Chondrocyte (in vitro differentiated cells): ENCODE results near the gene MTOR. TPM values are rescaled to one million over a fixed set of nuclear protein-coding genes. Genes with fewer than 3 reads are reported as not detected.
A peak's percentile ranks its signal among the peaks of the same experiment; 100 is the strongest.
"Not testable (repeated sequence)": the region's sequence is repeated elsewhere in the genome, so short reads cannot be mapped to it uniquely, and the experiment has no call there.

Source experiments
- DNase-seq: peaks from one replicate; pipeline ENCODE4 v3.0.0; 2021; ENCODE audit warnings: mixed read lengths, low spot score
- H3K27ac Mint-ChIP-seq: one replicate; pipeline ENCODE4 v1.8.0; 2021; ENCODE audit warnings: mild to moderate bottlenecking, moderate library complexity, mixed read lengths; ENCODE audit not compliant: unreplicated experiment
- H3K27me3 Mint-ChIP-seq: 2 replicates; pipeline ENCODE4 v1.8.0; 2021; ENCODE audit warnings: low read depth, mixed read lengths
- H3K36me3 Mint-ChIP-seq: 2 replicates; pipeline ENCODE4 v1.8.0; 2021; ENCODE audit warnings: low read depth, mixed read lengths
- H3K4me1 Mint-ChIP-seq: 2 replicates; pipeline ENCODE4 v1.8.0; 2021; ENCODE audit warnings: low read depth, mild to moderate bottlenecking, mixed read lengths
- H3K4me3 Mint-ChIP-seq: one replicate; pipeline ENCODE4 v1.8.0; 2021; ENCODE audit warnings: mild to moderate bottlenecking, moderate library complexity, mixed read lengths; ENCODE audit not compliant: unreplicated experiment
- H3K9me3 Mint-ChIP-seq: 2 replicates; pipeline ENCODE4 v1.8.0; 2021; ENCODE audit warnings: low read depth, mixed read lengths
- CTCF ChIP-seq: fragments of 200-600 bp; sonication (generic); IDR thresholded peaks from 2 replicates; pipeline ENCODE4 v1.5.0; 2021; ENCODE audit warnings: antibody characterized with exemption, mild to moderate bottlenecking, moderate library complexity
- total RNA-seq: library from RNA; stranded (reverse); gene quantifications from 3 replicates; pipeline ENCODE4 v1.2.1, GENCODE V29; 2021

MTOR gene
- total RNA-seq, 1 donor from 2014 or later = 36.9 TPM

GRCh38 chr1:11063937-11064537 lies 198.3 kb downstream of the MTOR start:
- peak; percentile 33 for TF ChIP-seq CTCF
- Mint-ChIP-seq H3K4me1 (peaks cover 16% of the 10 kb centered on the region), H3K36me3 (peaks cover 29% of the 10 kb centered on the region)
- not testable (repeated sequence) for H3K4me3 Mint-ChIP-seq, H3K9me3 Mint-ChIP-seq, H3K27ac Mint-ChIP-seq, H3K27me3 Mint-ChIP-seq, DNase-seq

GRCh38 chr1:11062965-11063401 lies 199.4 kb downstream of the MTOR start:
- TF ChIP-seq CTCF = no peak
- no peaks in the 10 kb centered on the region for H3K27me3 Mint-ChIP-seq
- DNase-seq = no peak
- H3K9me3 Mint-ChIP-seq = no peaks in the 10 kb centered on the region
- H3K4me1 Mint-ChIP-seq = peaks cover 25% of the 10 kb centered on the region
- H3K36me3 Mint-ChIP-seq = peaks cover 24% of the 10 kb centered on the region
- no peak overlapping the region for H3K4me3 Mint-ChIP-seq
- H3K27ac Mint-ChIP-seq = peak overlapping the region; percentile 67

- Mint-ChIP-seq H3K27ac (peak overlapping the region; percentile 13), H3K9me3 (no peaks in the 10 kb centered on the region), H3K27me3 (no peaks in the 10 kb centered on the region), H3K4me1 (peaks cover 25% of the 10 kb centered on the region), H3K4me3 (no peak overlapping the region), H3K36me3 (peaks cover 26% of the 10 kb centered on the region)
- no peak for TF ChIP-seq CTCF
- DNase-seq = no peak
Measured at GRCh38 chr1:11061652-11062365, 200.5 kb downstream of the MTOR start.

GRCh38 chr1:11059968-11060830 lies 202.2 kb downstream of the MTOR start, which contains the start of gene SRM:
SRM (minus strand) TSS chr1:11060018; CDS start chr1:11059943, 75 bp downstream.
- TF ChIP-seq CTCF = peak; percentile 68
- Mint-ChIP-seq H3K4me3 (peak within 1 kb of the TSS; percentile 95), H3K36me3 (peaks cover 18% of the 10 kb centered on the region), H3K4me1 (peaks cover 25% of the 10 kb centered on the region), H3K9me3 (no peaks in the 10 kb centered on the region), H3K27me3 (no peaks in the 10 kb centered on the region), H3K27ac (peak within 1 kb of the TSS; percentile 92)
- DNase-seq = no peak
